ENCODE measurements around the gene VIM. TPM values are rescaled to one million over a fixed set of nuclear protein-coding genes. Genes with fewer than 3 reads are reported as not detected.

The VIM gene
- total and polyA plus RNA-seq, 3 experiments from 2014 or later, result 513 to 1,243 (median 1,217) TPM

Other genes starting within 250 kb of the VIM start
- gene CUBN, start 98.4 kb upstream of the VIM start, total RNA-seq, result under 1 TPM; 0.73 to 0.92 TPM
- gene CUBN, start 98.4 kb upstream of the VIM start, polyA plus RNA-seq, result 0.83 TPM
- 1 to 10 TPM; 7.3 to 9.8 TPM for gene TRDMT1, start 26.6 kb upstream of the VIM start, total RNA-seq
- gene TRDMT1, start 26.6 kb upstream of the VIM start, polyA plus RNA-seq, result 8.3 TPM
- gene ST8SIA6, start 226.4 kb downstream of the VIM start, total RNA-seq, result not detected
- gene ST8SIA6, start 226.4 kb downstream of the VIM start, polyA plus RNA-seq, result 1.9 TPM

All from CD8-positive, alpha-beta memory T cell (primary cell).